ENCODE data around the gene ANKRD27.

Gene ANKRD27

GRCh38 chr19:32691291-32691951, 16.4 kb upstream of the ANKRD27 start, which contains the start of gene NUDT19 (continued):
- TF ChIP-seq ZNF518A (tag by site-specific recombination; conservative IDR thresholded peaks at IDR 0.05; ENCODE audit: low read depth) (peak; percentile 36; the same call in 1 of the 2 replicates), ZNF214 (tag by site-specific recombination; IDR thresholded peaks at IDR 0.05; ENCODE audit: borderline replicate concordance) (no peak), ZNF324 (tag by site-specific recombination; IDR thresholded peaks at IDR 0.05) (peak; percentile 88; the same call in 1 of the 2 replicates), ZNF670 (tag by site-specific recombination; IDR thresholded peaks at IDR 0.05; ENCODE audit: low read depth) (no peak), ZSCAN16 (tag by site-specific recombination; IDR thresholded peaks at IDR 0.05) (peak; percentile 50; the same call in 1 of the 2 replicates), ZNF266 (tag by site-specific recombination; IDR thresholded peaks at IDR 0.05; ENCODE audit: low read depth) (no peak), ZNF580 (tag by site-specific recombination; IDR thresholded peaks at IDR 0.05) (0 out of 2 replicates have a peak, but pooled peaks have one; percentile 43), ZNF10 (tag by site-specific recombination; IDR thresholded peaks at IDR 0.05) (no peak), ZNF423 (tag by site-specific recombination; IDR thresholded peaks at IDR 0.05) (peak; percentile 100), ZBTB21 (tag by site-specific recombination; IDR thresholded peaks at IDR 0.05) (peak; percentile 65), ZNF76 (tag by site-specific recombination; IDR thresholded peaks at IDR 0.05; ENCODE audit: borderline replicate concordance, low read depth) (peak; percentile 58), ZIC2 (tag by site-specific recombination; IDR thresholded peaks at IDR 0.05) (peak; percentile 94), ZNF362 (tag by site-specific recombination; IDR thresholded peaks at IDR 0.05) (no peak), ZNF37A (tag by site-specific recombination; IDR thresholded peaks at IDR 0.05) (no peak), ZNF19 (tag by site-specific recombination; IDR thresholded peaks at IDR 0.05; ENCODE audit: low read depth) (no peak), MYNN (tag by site-specific recombination; IDR thresholded peaks at IDR 0.05; ENCODE audit: borderline replicate concordance) (no peak), ZSCAN5A (tag by site-specific recombination; IDR thresholded peaks at IDR 0.05) (no peak), GLIS2 (tag by site-specific recombination; IDR thresholded peaks at IDR 0.05) (peak; percentile 97), REPIN1 (tag by site-specific recombination; IDR thresholded peaks at IDR 0.05; ENCODE audit: low read depth) (no peak), ZNF510 (tag by site-specific recombination; IDR thresholded peaks at IDR 0.05; ENCODE audit: insufficient replicate concordance) (no peak), ZNF302 (tag by site-specific recombination; IDR thresholded peaks at IDR 0.05; ENCODE audit: low read depth) (no peak), SP7 (tag by site-specific recombination; IDR thresholded peaks at IDR 0.05) (peak; percentile 81), PRDM1 (tag by site-specific recombination; IDR thresholded peaks at IDR 0.05) (no peak), ZNF639 (tag by site-specific recombination; IDR thresholded peaks at IDR 0.05) (no peak), ZNF184 (tag by site-specific recombination; IDR thresholded peaks at IDR 0.05) (no peak), SP3 (tag by site-specific recombination; IDR thresholded peaks at IDR 0.05) (peak; percentile 91), ZNF488 (tag by site-specific recombination; IDR thresholded peaks at IDR 0.05) (no peak), ZFP37 (tag by site-specific recombination; IDR thresholded peaks at IDR 0.05) (peak; percentile 94), ZNF645 (tag by site-specific recombination; IDR thresholded peaks at IDR 0.05) (no peak; the same call in none of the 2 replicates)

Measured in HEK293 (cell line).